Stimulated activated effector memory CD8-positive, alpha-beta T cell treated with anti-CD3 and anti-CD28 coated beads, Interleukin-12 subunit alpha, Interleukin-12 subunit beta, amount 100 ng/mL, for 72 hours (primary cell): ENCODE data around the gene PDE6B.
"Not testable (repeated sequence)": the region's sequence is repeated elsewhere in the genome, so short reads cannot be mapped to it uniquely, and the experiment has no call there.

Source experiments
- ATAC-seq: fragments of 150-1000 bp; cut with Tn5 transposase; 2 replicates; pipeline ENCODE4 v1.10.0; 2021
- DNase-seq, 2 donors: peaks; one replicate each; pipeline ENCODE4 v3.0.0; 2021 to 2022; ENCODE audit warnings: low spot score in 2 of 2
- H3K27ac Mint-ChIP-seq: one replicate; pipeline ENCODE4 v1.8.0; 2022; ENCODE audit warnings: mild to moderate bottlenecking, mixed read lengths
- H3K36me3 Mint-ChIP-seq: one replicate; pipeline ENCODE4 v1.8.0; 2022; ENCODE audit warnings: mild to moderate bottlenecking, mixed read lengths
- H3K4me1 Mint-ChIP-seq: one replicate; pipeline ENCODE4 v1.8.0; 2022; ENCODE audit warnings: mixed read lengths
- H3K4me3 Mint-ChIP-seq: one replicate; pipeline ENCODE4 v1.8.0; 2022; ENCODE audit warnings: mild to moderate bottlenecking, mixed read lengths
- H3K9me3 Mint-ChIP-seq: one replicate; pipeline ENCODE4 v1.8.0; 2022; ENCODE audit warnings: mixed read lengths

Gene PDE6B

DNA sequence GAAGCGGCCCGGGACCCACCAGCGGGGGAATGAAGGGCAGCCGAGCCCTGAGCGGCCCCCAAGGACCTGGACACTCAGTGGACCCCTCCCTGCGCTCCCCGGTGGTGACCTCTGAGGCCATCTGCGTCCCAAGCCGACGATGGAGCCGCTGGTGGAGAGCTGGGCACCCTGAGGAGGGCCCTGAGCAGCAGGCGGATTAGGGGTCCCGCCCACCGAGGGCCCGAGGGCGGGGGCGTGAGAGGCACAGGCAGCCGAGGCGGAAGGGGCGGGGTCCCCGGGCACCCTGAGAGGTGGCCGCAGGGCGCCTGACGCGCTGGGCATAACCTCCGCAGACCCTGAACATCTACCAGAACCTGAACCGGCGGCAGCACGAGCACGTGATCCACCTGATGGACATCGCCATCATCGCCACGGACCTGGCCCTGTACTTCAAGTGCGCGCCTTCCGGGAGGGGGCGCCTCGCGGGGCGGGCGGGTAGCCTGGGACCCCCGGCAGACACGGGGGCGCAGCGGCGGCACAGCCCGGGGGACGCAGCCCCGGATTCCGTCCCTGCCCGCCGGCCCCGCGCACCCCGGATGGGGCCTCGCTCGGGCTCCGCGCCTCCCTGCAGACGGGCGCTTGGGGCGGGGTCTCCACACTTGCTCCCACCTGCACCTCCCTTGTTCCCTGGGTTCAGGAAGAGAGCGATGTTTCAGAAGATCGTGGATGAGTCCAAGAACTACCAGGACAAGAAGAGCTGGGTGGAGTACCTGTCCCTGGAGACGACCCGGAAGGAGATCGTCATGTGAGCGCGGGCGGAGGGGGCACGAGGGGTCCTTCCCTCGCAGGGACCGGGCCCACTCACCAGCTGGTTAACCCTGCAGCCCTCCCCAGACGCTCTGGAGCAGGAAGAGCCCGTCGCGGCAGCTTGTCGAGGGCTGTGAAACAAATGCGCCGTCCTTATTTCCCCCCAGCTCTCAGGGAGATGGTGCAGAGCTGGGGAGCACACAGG lies 38.4 kb downstream of the PDE6B start:
- Mint-ChIP-seq H3K4me1 (peaks cover 22% of the 10 kb centered on the region), H3K27ac (peak overlapping the region; percentile 89), H3K4me3 (peak overlapping the region; percentile 76), H3K9me3 (no peaks in the 10 kb centered on the region), H3K36me3 (no peaks in the 10 kb centered on the region)
- ATAC-seq (peak; percentile 84), DNase-seq (peak; percentile 61 to 83)

DNA sequence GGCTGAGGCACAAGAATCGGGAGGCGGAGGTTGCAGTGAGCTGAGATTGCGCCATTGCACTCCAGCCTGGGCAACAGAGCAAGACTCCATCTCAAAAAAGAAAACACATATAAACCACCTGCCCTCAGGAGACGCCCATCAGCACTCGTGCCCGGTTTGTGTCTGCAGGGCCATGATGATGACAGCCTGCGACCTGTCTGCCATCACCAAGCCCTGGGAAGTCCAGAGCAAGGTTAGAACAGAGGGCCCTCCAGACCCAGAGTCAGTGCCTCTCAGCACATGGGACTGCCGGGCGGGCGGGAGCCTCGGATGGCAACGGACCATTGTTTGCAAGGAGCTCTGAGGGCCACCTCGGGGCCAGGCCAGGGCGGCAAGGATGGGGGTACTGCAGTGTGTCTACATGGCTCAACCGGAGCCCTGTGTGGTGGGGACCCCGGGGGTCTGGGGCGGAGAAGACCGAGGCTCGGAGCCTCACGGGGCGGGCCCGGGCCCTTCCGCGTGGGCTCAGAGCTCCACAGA lies 39.4 kb downstream of the PDE6B start:
- Mint-ChIP-seq H3K36me3 (no peaks in the 10 kb centered on the region), H3K4me1 (peaks cover 14% of the 10 kb centered on the region), H3K27ac (peak overlapping the region; percentile 89), H3K4me3 (peak overlapping the region; percentile 76), H3K9me3 (no peaks in the 10 kb centered on the region)
- ATAC-seq: no peak
- no peak for DNase-seq

DNA sequence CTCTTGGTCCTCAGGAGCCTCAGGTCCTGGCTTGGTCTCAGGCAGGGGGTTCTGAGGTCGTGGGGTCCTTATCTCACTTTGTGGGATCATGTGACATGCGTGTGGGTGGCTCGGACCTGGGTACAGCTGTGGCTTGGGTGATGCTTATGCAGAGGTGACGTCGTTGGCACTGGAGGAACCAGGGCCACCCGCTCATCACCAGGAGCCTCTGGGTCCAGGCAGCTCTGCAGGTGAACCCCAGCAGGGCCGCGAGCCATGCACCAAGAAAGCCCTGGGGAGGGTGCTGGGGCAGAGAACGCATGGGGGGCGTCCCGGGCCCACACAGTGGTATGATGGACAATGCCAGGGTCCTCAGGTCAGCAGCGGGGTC lies 40.0 kb downstream of the PDE6B start:
- Mint-ChIP-seq H3K27ac (no peak overlapping the region), H3K36me3 (peaks cover 3% of the 10 kb centered on the region), H3K4me1 (peaks cover 14% of the 10 kb centered on the region), H3K4me3 (peak overlapping the region; percentile 76), H3K9me3 (no peaks in the 10 kb centered on the region)
- no peak for DNase-seq
- ATAC-seq: no peak

DNA sequence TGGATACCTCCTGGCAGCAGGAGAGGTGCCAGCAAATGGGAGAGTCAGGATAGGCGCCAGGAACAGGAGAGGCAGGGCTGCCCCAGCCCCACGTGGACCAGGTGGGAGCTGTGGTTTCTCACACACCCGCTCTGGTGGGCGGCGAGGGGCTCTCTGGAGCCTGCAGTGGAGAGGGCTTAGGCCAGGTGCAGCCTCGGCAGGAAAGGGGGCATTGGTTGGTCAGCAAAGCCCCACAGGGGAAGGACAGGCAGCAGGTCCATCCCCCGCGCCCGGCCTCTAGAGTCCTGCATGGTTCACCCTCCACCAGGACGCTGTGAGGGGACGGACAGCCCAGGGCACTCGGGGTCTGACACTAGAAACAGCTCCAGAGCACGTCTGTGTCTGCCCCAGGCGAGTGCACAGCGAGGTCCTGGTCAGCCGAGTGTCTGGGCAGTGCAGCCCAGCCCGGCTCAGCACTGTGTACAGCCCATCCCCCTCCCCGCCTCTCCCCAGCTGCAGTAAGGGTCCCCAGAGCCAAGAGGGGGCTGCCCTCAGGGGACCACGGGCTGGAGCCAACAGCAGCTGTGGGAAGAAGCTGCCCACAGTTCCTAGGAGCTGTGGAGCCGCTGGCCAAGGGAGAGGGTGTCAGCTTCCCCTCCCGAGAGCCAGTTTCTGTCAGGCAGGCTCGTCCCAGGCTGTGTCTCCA lies 40.5 kb downstream of the PDE6B start:
- DNase-seq: no peak
- Mint-ChIP-seq H3K4me3 (no peak overlapping the region), H3K27ac (no peak overlapping the region), H3K9me3 (no peaks in the 10 kb centered on the region), H3K36me3 (peaks cover 8% of the 10 kb centered on the region), H3K4me1 (peaks cover 14% of the 10 kb centered on the region)
- no peak for ATAC-seq

DNA sequence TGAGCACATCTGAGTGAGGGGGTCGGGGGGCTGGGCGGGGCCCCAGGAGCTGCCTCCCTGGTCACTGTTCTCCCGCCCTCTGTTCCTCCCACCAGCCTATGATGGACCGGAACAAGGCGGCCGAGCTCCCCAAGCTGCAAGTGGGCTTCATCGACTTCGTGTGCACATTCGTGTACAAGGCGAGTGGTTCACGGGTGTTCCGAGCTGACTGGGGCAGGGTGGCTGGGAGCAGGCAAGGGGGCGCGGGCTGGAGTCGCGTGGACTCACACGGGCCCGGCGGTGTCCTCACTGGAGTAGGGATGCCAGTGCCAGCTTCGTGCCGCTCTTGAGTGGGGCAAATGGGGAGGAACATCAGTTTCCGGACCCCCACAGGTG lies 41.0 kb downstream of the PDE6B start:
- H3K4me1 Mint-ChIP-seq: peaks cover 14% of the 10 kb centered on the region
- DNase-seq: no peak
- no peak overlapping the region for H3K27ac Mint-ChIP-seq
- peaks cover 14% of the 10 kb centered on the region for H3K36me3 Mint-ChIP-seq
- no peak overlapping the region for H3K4me3 Mint-ChIP-seq
- H3K9me3 Mint-ChIP-seq: no peaks in the 10 kb centered on the region
- no peak for ATAC-seq

DNA sequence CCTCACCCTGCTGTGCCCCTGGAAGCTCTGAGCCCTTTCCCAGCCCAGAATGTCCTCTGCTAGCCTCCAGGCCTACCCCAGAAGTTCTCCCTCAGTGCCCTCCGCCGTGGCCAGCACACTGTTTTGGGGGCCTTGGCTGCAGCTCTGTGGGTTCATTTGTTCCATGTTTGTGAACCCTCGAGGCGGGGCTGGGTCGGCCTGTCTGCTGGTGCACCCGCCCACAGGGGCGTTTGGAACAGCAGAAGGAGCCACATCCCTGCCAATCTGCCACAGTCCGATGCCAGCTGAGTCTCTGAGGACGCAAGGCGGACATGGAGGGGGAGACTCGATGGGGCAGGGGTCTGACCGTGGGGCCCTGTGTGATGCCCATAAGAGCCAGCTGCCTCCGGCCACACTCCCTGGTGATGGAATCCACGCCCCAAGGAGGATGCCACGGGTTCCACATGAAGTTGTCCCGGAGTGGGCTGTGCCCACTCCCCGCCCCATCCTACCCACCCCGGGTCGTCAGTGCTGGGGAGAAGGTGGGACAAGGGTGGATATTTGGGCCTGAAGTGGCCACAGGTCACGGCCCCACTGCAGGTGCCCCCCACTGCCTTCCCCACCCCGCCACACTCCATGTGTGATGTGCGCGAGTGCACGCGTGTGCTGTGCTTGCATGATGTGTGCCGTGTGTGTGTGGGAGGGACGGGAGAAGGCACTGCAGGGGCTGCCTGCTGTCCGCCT lies 41.6 kb downstream of the PDE6B start:
- peaks cover 19% of the 10 kb centered on the region for H3K36me3 Mint-ChIP-seq
- H3K4me3 Mint-ChIP-seq: no peak overlapping the region
- H3K9me3 Mint-ChIP-seq: no peaks in the 10 kb centered on the region
- no peak for DNase-seq
- H3K27ac Mint-ChIP-seq: no peak overlapping the region
- no peak for ATAC-seq
- H3K4me1 Mint-ChIP-seq: peaks cover 14% of the 10 kb centered on the region

DNA sequence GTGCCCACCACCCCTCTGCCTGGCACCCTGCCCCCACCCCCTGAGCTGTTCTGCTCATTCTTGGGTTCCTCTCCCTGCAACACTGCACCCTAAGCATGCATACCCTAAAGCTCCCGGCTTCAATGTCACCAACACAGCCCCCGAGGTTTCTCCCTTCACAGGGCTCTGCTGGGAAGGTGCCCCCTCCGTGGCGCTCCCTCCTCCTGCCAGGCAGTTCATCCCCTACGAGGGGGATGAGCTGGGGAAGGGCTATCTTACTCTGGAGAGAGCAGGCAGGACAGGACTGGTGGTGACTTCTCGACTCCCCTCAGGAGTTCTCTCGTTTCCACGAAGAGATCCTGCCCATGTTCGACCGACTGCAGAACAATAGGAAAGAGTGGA lies 42.2 kb downstream of the PDE6B start:
- Mint-ChIP-seq H3K36me3 (peaks cover 25% of the 10 kb centered on the region), H3K4me1 (peaks cover 14% of the 10 kb centered on the region), H3K4me3 (no peak overlapping the region), H3K9me3 (no peaks in the 10 kb centered on the region), H3K27ac (no peak overlapping the region)
- no peak for DNase-seq
- ATAC-seq: no peak

DNA sequence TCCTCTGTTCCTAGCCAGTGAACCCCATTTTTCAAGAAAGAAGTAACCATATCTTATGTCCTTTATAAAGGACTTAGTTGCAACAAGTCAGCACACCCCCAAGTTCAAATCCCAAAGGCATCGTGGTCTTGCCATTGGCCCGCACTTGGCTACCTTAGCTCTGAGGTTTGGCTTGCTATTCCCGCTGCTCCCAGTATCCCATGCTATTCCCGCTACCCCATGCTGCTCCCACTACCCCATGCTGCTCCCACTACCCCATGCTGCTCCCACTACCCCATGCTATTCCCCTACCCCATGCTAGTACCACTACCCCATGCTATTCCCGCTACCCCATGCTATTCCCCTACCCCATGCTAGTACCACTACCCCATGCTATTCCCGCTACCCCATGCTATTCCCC lies 42.8 kb downstream of the PDE6B start:
- not testable (repeated sequence) for DNase-seq, H3K27ac Mint-ChIP-seq, H3K4me3 Mint-ChIP-seq, H3K9me3 Mint-ChIP-seq, ATAC-seq
- Mint-ChIP-seq H3K4me1 (peaks cover 18% of the 10 kb centered on the region), H3K36me3 (peaks cover 32% of the 10 kb centered on the region)

DNA sequence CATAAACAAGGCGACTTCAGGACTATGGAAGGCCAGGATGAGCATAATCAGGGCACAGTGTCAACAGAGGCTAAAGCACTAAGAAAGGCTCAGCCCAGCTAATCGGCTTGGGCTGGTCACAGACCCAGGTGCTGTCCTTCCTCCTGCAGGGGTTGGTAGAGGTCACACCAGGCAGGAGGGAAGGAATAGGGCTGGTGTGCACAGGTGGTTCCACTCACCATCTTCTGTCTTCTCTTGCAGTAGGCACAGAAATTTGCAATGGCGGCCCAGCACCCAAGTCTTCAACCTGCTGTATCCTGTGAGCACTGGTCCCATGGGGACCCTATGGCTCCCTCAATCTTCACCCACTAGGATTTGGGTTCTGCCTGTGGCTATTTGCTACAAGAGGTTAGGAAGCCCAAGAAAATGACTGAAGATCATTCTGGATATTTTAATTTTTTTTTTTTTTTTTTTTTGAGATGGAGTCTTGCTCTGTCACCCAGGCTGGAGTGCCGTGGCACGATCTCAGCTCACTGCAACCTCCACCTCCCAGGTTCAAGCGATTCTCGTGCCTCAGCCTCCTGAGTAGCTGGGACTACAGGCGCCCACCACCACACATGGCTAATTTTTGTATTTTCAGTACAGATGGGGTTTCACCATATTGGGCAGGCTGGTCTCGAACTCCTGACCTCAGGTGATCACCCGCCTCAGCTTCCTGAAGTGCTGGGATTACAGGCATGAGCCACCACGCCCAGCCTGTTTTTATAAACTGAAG lies 44.6 kb downstream of the PDE6B start:
- not testable (repeated sequence) for ATAC-seq, H3K27ac Mint-ChIP-seq, DNase-seq, H3K4me3 Mint-ChIP-seq, H3K9me3 Mint-ChIP-seq
- Mint-ChIP-seq H3K36me3 (peaks cover 48% of the 10 kb centered on the region), H3K4me1 (peaks cover 13% of the 10 kb centered on the region)

DNA sequence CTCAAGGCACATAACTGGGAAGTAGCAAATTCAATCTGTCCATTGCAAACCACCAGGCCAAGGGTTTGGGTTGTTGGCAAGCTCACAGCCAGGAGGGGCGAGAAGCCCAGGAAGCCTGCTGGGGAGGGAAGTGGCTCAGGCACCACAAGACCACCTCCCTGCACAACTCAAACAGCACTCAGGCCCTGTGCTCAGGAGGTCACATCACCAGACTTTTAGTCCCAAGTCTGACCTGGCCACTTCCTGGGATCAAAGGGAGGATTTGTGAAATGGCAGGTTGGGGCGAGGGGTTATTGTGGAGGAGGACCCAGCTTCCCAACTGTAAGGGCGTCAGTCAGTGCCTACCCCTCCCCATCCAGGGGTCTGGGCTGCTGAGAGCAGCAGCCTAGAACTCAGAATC lies 46.4 kb downstream of the PDE6B start:
- no peak for DNase-seq
- Mint-ChIP-seq H3K27ac (no peak overlapping the region), H3K9me3 (no peaks in the 10 kb centered on the region), H3K4me1 (peaks cover 12% of the 10 kb centered on the region), H3K36me3 (peaks cover 54% of the 10 kb centered on the region), H3K4me3 (no peak overlapping the region)
- ATAC-seq: no peak

DNA sequence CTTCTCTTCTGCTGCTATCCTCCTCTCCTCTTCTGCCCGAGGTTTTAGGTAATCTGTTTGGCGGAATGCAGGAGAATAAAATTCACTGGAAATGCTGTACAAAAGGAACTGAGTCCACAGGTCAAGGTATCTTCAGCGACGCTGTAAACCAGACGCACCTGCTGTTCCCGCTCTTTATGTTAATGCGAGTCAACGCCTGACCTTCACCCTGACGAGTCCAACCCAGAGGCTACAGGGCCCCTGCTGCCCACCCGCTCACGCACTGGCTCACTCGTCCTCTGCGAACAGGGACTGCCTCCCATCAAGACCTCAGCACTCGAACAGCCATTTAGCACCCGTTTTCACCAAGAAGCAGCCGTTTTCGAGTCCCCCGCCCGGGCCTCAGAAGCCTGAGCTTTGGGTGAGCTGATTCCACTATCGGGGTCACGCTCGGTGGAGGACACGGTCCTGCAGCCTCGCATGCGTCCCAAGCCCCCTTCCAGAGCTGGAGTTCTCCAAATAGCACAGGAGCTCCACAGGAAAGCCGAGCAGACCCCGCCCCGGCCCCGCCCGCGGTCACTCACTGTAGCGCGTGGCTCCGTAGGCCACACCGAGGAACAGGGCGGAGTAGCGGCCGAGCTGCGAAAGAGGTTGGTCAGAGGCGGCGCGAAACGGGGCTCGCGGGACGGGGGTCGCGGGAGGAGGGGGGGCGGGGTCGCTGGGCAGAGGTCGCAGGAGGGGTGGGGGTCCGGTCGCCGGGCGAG lies 48.1 kb downstream of the PDE6B start:
- no peak for DNase-seq
- peak overlapping the region; percentile 75 for H3K4me3 Mint-ChIP-seq
- peaks cover 54% of the 10 kb centered on the region for H3K36me3 Mint-ChIP-seq
- peaks cover 12% of the 10 kb centered on the region for H3K4me1 Mint-ChIP-seq
- ATAC-seq: no peak
- no peaks in the 10 kb centered on the region for H3K9me3 Mint-ChIP-seq
- peak overlapping the region; percentile 94 for H3K27ac Mint-ChIP-seq

DNA sequence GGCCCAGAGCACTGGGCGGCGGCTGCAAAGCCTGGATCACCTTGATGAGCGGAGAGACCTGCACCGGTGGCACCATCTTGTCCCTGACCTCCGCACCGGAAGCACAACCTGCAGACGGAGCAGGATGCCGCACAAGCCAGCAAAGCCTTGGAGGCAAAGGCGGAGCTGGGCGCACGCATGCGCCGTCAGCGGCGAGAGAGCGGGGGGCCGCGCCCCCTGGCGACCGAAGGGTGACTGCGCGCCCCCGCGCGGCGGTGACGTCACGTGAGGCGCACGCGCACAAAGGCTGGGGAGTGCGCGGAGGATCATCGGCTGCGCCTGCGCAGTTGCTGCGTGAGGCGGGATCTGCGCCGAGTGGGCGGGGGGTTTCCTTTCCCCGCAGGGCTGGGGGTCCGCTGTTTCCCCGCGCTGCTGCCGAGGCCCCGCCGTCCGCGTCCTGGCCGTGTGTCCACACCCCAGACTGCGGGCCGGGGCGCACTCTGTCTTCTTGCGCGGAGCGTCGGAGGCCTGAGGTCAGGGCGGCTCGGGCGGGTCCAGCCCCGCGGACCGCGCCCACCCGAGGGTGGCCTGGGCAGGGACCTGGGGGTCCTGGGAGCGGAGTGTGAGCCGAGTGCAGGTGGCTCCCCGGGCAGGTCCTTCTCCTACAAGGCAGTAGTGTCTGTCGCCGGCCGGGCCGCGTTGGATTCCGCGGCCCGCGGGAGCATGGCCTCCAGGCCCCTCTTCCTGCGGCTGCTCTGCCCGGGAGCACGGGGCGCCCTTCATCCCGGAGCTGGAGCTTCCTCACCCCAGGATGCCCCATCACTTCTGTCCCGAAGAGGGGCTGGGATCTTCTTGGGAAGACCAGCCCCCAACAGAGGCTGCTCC lies 49.0 kb downstream of the PDE6B start, which contains the start of the genes ATP5ME and MYL5:
TSS of gene ATP5ME (minus strand) at position 105 of the 864 bp plus-strand sequence. CDS start at position 76, 29 bp downstream.
TSS of gene MYL5 (plus strand) at position 371 of the 864 bp plus-strand sequence. CDS start 3,485 bp downstream, outside the sequence.
- peak; percentile 99 to 100 for DNase-seq
- peak within 1 kb of the TSS; percentile 75 for H3K4me3 Mint-ChIP-seq
- H3K4me1 Mint-ChIP-seq: peaks cover 12% of the 10 kb centered on the region
- peak within 1 kb of the TSS; percentile 94 for H3K27ac Mint-ChIP-seq
- H3K9me3 Mint-ChIP-seq: no peaks in the 10 kb centered on the region
- ATAC-seq: peak; percentile 93
- H3K36me3 Mint-ChIP-seq: peaks cover 54% of the 10 kb centered on the region
